Transverse colon (tissue), 4 donors: Measurements from ENCODE around the gene PUM2.

Experiments
- CTCF ChIP-seq, 5 experiments: fragments of 200-600 bp in 3 of 5; fragments of 450-650 bp in 2 of 5; sonication (generic) in 3 of 5; IDR thresholded peaks; 1 replicate in 2 of 5; 2 replicates in 3 of 5; pipeline ENCODE4 v1.5.1; 2016 to 2017; ENCODE audit warnings: antibody characterized with exemption in 5 of 5, inconsistent platforms in 3 of 5, mild to moderate bottlenecking in 2 of 5, moderate library complexity in 1 of 5
- EP300 ChIP-seq: sonication (generic); formaldehyde crosslinking; IDR thresholded peaks from one replicate; pipeline ENCODE4 v1.6.1; 2017; ENCODE audit warnings: antibody characterized with exemption, low read depth
- POLR2A ChIP-seq: fragments of 450-650 bp; IDR thresholded peaks from one replicate; pipeline ENCODE4 v1.6.1; 2016; ENCODE audit warnings: antibody characterized with exemption, mild to moderate bottlenecking, moderate library complexity
- POLR2AphosphoS5 ChIP-seq, 3 donors: sonication (generic); formaldehyde crosslinking; IDR thresholded peaks; one replicate each; pipeline ENCODE4 v1.6.1; 2016; ENCODE audit warnings: antibody characterized with exemption in 3 of 3

GRCh38 chr2:20382965-20383810 is 32.5 kb upstream of the PUM2 start:
- TF ChIP-seq CTCF (IDR thresholded peaks at IDR 0.05) = no peak
- no peak for TF ChIP-seq EP300
- TF ChIP-seq POLR2A = no peak
- no peak for TF ChIP-seq POLR2AphosphoS5 (IDR thresholded peaks at IDR 0.05)
